HUES48 (cell line): Measurements from ENCODE around the gene PPFIA1.

Experiments
- H3K27ac ChIP-seq: one replicate; pipeline ENCODE4 v1.7.0; 2013; ENCODE audit warnings: low read depth, low read length, inconsistent platforms
- H3K27me3 ChIP-seq: 2 replicates; pipeline ENCODE4 v1.6.1; 2013; ENCODE audit warnings: mild to moderate bottlenecking, low read length; ENCODE audit not compliant: control insufficient read depth, insufficient read depth
- H3K36me3 ChIP-seq: 2 replicates; pipeline ENCODE4 v1.6.1; 2013; ENCODE audit warnings: low read length; ENCODE audit not compliant: control insufficient read depth, insufficient read depth
- H3K4me1 ChIP-seq: 2 replicates; pipeline ENCODE4 v1.6.1; 2013; ENCODE audit warnings: mild to moderate bottlenecking, low read length; ENCODE audit not compliant: control insufficient read depth, insufficient read depth
- H3K4me3 ChIP-seq: 2 replicates; pipeline ENCODE4 v1.5.1; 2013; ENCODE audit warnings: mild to moderate bottlenecking, low read depth, low read length
- H3K9ac ChIP-seq: 2 replicates; pipeline ENCODE4 v1.6.1; 2013; ENCODE audit warnings: mild to moderate bottlenecking, low read depth, low read length, moderate library complexity
- H3K9me3 ChIP-seq: 2 replicates; pipeline ENCODE4 v1.6.1; 2013; ENCODE audit warnings: low read length; ENCODE audit not compliant: control insufficient read depth, insufficient read depth

Gene PPFIA1

GRCh38 chr11:70270104-70270876 lies at the start of gene PPFIA1:
PPFIA1 (plus strand) TSS chr11:70270690; CDS start chr11:70272173, 1,483 bp downstream.
- peak within 1 kb of the TSS; percentile 86 for H3K4me3 ChIP-seq
- peak within 1 kb of the TSS; percentile 79 for H3K9ac ChIP-seq
- H3K27ac ChIP-seq, result peak within 1 kb of the TSS; percentile 69
- H3K36me3 ChIP-seq, result peaks cover 33% of the 10 kb centered on the region
- H3K9me3 ChIP-seq, result no peaks in the 10 kb centered on the region
- 0 out of 2 replicates have a peak, but pooled peaks cover 3% of the 10 kb centered on the region for H3K4me1 ChIP-seq
- no peaks in the 10 kb centered on the region for H3K27me3 ChIP-seq

DNA sequence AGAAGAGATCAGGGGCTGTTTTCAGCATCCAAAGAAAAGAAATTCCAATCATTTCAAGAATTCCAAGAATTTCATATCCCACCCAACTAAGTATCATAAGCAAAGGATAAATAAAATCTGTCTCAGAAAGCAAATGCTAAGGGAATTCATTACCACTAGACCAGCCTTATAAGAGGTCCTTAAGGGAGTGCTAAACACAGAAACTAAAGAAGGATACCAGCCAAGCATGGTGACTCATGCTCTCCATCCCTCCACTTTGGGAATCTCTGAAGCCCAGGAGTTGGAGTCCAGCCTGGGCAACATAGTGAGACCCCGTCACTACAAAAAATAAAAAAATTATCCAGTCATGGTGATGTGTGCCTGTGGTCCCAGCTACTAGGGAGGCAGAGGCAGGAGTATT lies 49.6 kb upstream of the PPFIA1 start:
- H3K9ac ChIP-seq, result no peak overlapping the region
- H3K4me1 ChIP-seq, result peaks cover under 1% of the 10 kb centered on the region
- H3K9me3 ChIP-seq, result no peaks in the 10 kb centered on the region
- H3K27ac ChIP-seq, result no peak overlapping the region
- H3K4me3 ChIP-seq, result no peak overlapping the region
- H3K36me3 ChIP-seq, result no peaks in the 10 kb centered on the region
- no peaks in the 10 kb centered on the region for H3K27me3 ChIP-seq

DNA sequence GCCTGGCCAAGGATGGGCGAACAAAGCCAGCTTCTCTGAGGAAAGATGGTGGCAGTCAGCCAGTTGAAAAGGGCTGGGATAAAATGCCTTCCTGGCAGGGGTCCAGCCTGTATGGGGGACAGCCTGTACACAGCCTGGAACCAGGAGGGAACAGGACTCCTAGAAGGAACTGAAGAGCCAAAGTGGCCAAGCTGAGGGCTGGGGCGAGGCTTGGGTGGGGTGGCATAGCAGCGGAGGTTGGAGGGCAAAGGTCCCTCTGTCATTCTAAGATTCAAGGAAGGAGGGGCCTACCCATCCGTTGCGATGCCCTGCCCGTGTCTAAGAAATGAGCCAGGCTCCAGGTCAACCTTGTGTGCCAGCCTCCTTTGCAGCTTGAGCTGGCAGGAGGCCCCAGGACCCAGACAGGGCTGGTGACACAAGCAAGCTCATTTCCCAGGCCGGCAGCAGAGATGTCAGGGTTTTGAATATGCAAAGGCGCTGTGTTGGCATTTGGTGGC lies 44.8 kb upstream of the PPFIA1 start:
- Histone ChIP-seq H3K4me1 (peaks cover 4% of the 10 kb centered on the region), H3K27me3 (no peaks in the 10 kb centered on the region), H3K36me3 (no peaks in the 10 kb centered on the region), H3K9ac (no peak overlapping the region), H3K9me3 (no peaks in the 10 kb centered on the region), H3K4me3 (no peak overlapping the region), H3K27ac (no peak overlapping the region)

DNA sequence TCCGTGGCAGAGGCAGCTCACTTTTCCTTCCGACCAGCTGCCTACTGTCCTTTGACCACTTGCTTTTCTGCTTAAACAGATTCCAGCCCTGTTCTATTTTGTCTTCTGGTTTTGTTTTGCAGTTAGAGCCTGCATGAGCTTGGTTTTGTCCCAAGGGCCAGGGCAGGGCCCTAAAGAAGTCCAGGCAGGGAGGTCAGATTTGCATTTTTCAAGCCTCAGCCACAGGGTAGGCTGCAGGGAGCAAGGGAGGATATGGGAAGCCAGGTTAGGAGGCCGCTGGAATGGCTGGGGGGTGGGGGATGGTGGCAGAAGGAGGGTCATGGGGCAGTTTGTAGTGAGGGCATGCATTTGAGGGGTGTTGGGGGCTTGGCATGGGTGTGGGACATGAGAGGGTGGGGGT lies 44.3 kb upstream of the PPFIA1 start:
- Histone ChIP-seq H3K36me3 (no peaks in the 10 kb centered on the region), H3K9ac (no peak overlapping the region), H3K27ac (no peak overlapping the region), H3K27me3 (no peaks in the 10 kb centered on the region), H3K4me1 (peaks cover 4% of the 10 kb centered on the region), H3K4me3 (no peak overlapping the region), H3K9me3 (no peaks in the 10 kb centered on the region)

DNA sequence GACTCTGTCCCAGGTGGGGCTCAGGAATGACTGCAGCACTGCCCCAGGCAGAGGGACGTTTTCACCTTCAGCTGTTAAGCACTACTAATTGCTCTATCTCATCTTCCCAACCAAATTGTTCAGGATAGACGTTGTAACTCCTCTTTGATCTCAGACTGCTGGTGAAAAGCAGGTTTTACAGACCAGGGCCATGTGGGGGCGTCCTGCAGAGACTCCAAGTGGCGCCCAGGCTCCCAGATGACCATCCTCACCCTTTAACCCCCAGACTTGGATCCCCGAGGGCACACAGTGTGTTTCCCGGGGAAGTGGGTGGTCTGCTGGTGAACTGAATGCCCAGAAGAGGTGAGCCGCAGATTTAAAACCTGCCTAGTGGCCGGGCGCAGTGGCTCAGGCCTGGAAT lies 43.5 kb upstream of the PPFIA1 start:
- Histone ChIP-seq H3K4me1 (peaks cover 4% of the 10 kb centered on the region), H3K36me3 (no peaks in the 10 kb centered on the region), H3K4me3 (no peak overlapping the region), H3K9ac (no peak overlapping the region), H3K9me3 (no peaks in the 10 kb centered on the region), H3K27ac (no peak overlapping the region), H3K27me3 (no peaks in the 10 kb centered on the region)

GRCh38 chr11:70229737-70230136 lies 40.8 kb upstream of the PPFIA1 start:
- Histone ChIP-seq H3K9me3 (no peaks in the 10 kb centered on the region), H3K9ac (no peak overlapping the region), H3K36me3 (no peaks in the 10 kb centered on the region), H3K27ac (no peak overlapping the region), H3K4me3 (no peak overlapping the region), H3K27me3 (no peaks in the 10 kb centered on the region), H3K4me1 (peaks cover 4% of the 10 kb centered on the region)

- no peak overlapping the region for H3K27ac ChIP-seq
These were observed 40.2 kb upstream of the PPFIA1 start for GRCh38 chr11:70230151-70230839.

DNA sequence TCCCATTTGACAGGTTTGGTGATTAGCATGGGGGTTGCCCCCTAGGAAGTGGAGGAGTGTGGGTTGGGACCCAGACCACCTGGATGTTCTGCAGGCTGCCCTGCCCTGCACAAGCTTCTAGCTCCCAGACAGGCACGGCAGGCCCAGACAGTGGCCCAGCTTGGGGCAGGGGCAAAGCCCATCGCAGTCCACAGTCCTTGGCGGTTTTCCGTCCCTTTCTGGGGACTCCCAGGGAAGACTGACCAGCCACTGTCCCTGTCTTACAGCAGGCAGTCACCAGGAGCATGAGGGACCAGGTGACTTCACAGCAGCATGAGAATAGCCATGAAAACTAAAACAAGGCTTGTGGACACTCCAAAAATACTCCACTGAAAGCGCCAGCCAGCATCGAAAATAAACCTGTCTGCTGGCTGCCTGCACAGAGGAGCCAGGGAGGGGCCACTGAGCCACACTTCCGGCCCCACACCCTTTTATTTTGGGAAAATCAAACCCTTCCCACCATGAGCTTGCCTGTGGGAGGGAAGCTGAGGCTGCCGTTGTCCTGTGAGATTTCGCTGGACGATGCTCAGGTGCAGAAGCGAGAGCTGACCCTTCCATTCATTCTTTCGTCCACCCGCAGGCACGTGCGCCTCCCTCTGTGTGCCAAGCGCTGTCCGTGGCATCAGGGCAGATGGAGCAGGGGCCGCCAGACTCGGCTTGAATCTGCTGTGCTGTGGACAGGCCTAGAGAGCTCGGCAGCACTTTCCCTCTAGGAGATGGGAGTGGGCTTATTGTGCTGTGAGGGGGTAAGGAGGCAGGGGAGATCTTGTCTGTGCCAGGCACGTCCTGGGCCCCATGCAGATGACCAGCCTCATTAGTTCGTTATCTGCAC lies 39.4 kb upstream of the PPFIA1 start:
- H3K27me3 ChIP-seq, result no peaks in the 10 kb centered on the region
- H3K36me3 ChIP-seq, result no peaks in the 10 kb centered on the region
- H3K9ac ChIP-seq, result no peak overlapping the region
- H3K9me3 ChIP-seq, result no peaks in the 10 kb centered on the region
- H3K27ac ChIP-seq, result no peak overlapping the region
- H3K4me3 ChIP-seq, result no peak overlapping the region
- peaks cover 2% of the 10 kb centered on the region for H3K4me1 ChIP-seq

More at GRCh38 chr11:70230151-70230839, 40.2 kb upstream of the PPFIA1 start:
- H3K27me3 ChIP-seq, result no peaks in the 10 kb centered on the region
- H3K36me3 ChIP-seq, result no peaks in the 10 kb centered on the region
- H3K4me3 ChIP-seq, result no peak overlapping the region
- H3K9me3 ChIP-seq, result no peaks in the 10 kb centered on the region
- peaks cover 4% of the 10 kb centered on the region for H3K4me1 ChIP-seq
- H3K9ac ChIP-seq, result no peak overlapping the region

GRCh38 chr11:70233034-70233433 lies 37.5 kb upstream of the PPFIA1 start:
- no peak overlapping the region for H3K27ac ChIP-seq
- H3K36me3 ChIP-seq, result no peaks in the 10 kb centered on the region
- no peak overlapping the region for H3K9ac ChIP-seq
- H3K4me1 ChIP-seq, result no peaks in the 10 kb centered on the region
- H3K27me3 ChIP-seq, result no peaks in the 10 kb centered on the region
- no peaks in the 10 kb centered on the region for H3K9me3 ChIP-seq
- no peak overlapping the region for H3K4me3 ChIP-seq

DNA sequence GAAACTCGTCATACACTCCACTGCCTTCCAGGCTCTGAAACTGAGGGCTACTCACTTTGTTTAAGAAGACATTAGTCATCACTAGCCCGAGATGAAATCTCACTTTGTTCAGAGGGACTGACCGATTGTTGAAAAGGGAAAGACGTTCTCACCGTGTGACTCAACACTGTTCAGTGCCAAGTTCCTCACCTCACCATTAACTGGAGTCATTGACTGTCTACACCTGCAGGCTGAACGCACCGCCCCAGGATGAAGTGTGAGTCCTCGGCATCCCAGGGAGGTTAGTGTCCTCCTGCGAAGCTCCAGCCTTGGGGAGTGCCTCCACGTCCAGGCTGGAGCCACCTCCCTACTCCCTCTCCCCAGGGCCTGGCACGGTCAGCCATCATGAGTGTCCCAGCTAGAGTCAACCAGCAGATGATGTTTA lies 37.0 kb upstream of the PPFIA1 start:
- Histone ChIP-seq H3K9ac (no peak overlapping the region), H3K9me3 (no peaks in the 10 kb centered on the region), H3K4me3 (no peak overlapping the region), H3K27ac (no peak overlapping the region), H3K4me1 (no peaks in the 10 kb centered on the region), H3K27me3 (no peaks in the 10 kb centered on the region), H3K36me3 (no peaks in the 10 kb centered on the region)
